Forelimb muscle (tissue), 1 donor: ENCODE measurements around the gene LRRC47. TPM values are rescaled to one million over a fixed set of nuclear protein-coding genes. Genes with fewer than 3 reads are reported as not detected.

Experiments
- DNase-seq: peaks from one replicate; pipeline ENCODE4 v3.0.0-alpha.2; 2013; ENCODE audit warnings: low read depth
- polyA plus RNA-seq: library from polyadenylated mRNA; unstranded; fragments of 120-200 nt; gene quantifications from one replicate; pipeline ENCODE4 v1.2.1, GENCODE V29; 2013; ENCODE audit not compliant: insufficient read length

LRRC47 gene
- polyA plus RNA-seq, 1 donor: 49.1 TPM

- DNase-seq: no peak
Measured at GRCh38 chr1:3787349-3787715, 9.0 kb downstream of the LRRC47 start.

- DNase-seq: no peak
Measured at GRCh38 chr1:3786468-3787348, 9.6 kb downstream of the LRRC47 start.

GRCh38 chr1:3785456-3786157, 10.7 kb downstream of the LRRC47 start:
- DNase-seq: no peak

- DNase-seq: no peak
Measured at GRCh38 chr1:3785045-3785444, 11.3 kb downstream of the LRRC47 start.

GRCh38 chr1:3783651-3784474, 12.4 kb downstream of the LRRC47 start:
- no peak for DNase-seq

GRCh38 chr1:3780901-3781300, 15.4 kb downstream of the LRRC47 start:
- no peak for DNase-seq

- DNase-seq: no peak
Measured at GRCh38 chr1:3779912-3780416, 16.3 kb downstream of the LRRC47 start.

GRCh38 chr1:3779265-3779911, 16.9 kb downstream of the LRRC47 start:
- DNase-seq: no peak

GRCh38 chr1:3778590-3779264, 17.6 kb downstream of the LRRC47 start:
- no peak for DNase-seq

GRCh38 chr1:3777647-3778589, 18.4 kb downstream of the LRRC47 start:
- DNase-seq: no peak

- DNase-seq: no peak
Measured at GRCh38 chr1:3777078-3777547, 19.2 kb downstream of the LRRC47 start.

GRCh38 chr1:3776231-3776961, 19.9 kb downstream of the LRRC47 start:
- no peak for DNase-seq

- DNase-seq: no peak
Measured at GRCh38 chr1:3775490-3776230, 20.6 kb downstream of the LRRC47 start.

GRCh38 chr1:3774946-3775489, 21.3 kb downstream of the LRRC47 start:
- DNase-seq: no peak

- no peak for DNase-seq
Measured at GRCh38 chr1:3774276-3774945, 21.9 kb downstream of the LRRC47 start.

GRCh38 chr1:3773572-3774275, 22.6 kb downstream of the LRRC47 start:
- no peak for DNase-seq
